NCI-H2196 treated with DMSO at 0.1 percent for 48 hours (cell line): ENCODE data around the gene SSBP3.
A peak's percentile ranks its signal among the peaks of the same experiment; 100 is the strongest.

Experiments
- DNase-seq: peaks from one replicate; lab custom pipeline; 2025; ENCODE audit not compliant: unreplicated experiment; lab: John Stamatoyannopoulos, UW

SSBP3 gene

DNA sequence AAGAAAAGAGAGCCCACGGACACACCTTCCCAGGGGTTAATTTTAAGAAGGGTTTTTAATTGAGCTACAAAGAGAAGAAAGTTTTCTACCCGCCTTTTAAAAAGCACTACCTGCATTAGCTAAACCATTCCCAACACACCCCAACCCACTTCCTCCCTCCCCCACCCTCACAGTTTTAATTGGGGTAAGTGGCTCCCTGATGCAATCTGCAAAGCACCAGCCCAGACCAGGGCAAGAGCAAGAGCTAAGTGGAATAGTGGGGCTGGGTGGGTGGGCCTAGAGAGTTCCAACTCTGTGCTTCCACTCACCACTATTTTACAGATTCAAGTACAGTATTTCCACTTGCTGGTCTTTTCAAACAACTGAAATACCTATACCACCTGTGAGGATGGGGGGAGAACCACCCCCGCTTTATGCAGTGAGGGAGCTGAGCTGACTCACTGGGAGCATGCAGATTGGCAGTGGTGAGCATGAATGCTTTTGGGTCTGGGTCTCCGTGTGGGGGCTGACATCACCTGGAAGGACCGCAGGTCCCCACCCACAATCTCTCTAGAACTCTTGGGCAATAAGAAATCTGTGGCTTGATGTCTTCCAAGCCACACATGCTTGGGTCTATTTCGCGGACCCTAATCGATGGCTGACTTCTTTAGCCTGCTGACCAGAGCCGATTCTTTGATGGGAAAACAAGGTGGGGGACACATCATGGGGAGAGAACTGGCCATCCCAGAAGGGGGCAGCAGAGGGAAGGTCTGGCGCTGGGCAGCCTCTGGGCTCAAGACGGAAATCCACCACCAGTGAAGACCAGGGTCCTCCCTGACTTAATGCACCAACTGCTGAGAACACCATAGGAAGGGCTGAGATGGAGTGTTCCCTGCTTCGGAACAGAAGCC, 95.5 kb downstream of the SSBP3 start:
- DNase-seq, result no peak

DNA sequence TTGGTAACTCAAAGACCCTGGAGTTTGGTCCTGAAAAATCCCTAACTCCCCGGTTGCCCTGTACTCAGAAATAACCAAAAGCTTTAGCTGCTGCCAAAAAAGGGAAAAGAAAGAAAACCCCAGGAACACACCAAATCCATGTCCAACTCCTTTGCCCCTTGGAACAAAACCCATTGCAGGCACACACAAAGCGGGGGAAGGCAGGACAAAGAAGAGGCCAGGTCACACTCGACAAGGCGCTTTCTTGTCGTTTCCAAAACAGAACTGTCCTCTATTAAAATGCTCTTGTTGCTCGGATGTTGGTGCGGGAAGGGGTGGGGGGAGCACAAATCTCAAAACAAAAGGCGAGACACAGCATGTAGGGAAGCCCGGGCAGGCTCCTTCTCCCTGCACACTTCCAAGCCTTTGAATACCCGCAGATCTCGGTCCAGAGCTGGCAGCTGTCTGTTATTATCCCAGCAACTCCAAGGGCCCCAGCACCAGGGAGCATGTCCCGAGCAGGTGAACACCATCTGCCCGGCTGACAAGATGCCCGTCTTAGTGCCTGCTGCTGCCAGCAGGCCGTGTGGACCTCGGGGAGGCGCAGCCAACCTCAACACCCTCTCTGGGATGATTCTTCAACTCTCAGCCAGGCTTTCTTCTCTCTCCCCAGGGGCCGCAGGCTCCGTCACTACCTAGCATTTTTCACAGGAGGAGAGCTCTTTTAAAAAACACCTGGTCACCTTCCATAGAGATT, 96.4 kb downstream of the SSBP3 start:
- DNase-seq, result no peak

DNA sequence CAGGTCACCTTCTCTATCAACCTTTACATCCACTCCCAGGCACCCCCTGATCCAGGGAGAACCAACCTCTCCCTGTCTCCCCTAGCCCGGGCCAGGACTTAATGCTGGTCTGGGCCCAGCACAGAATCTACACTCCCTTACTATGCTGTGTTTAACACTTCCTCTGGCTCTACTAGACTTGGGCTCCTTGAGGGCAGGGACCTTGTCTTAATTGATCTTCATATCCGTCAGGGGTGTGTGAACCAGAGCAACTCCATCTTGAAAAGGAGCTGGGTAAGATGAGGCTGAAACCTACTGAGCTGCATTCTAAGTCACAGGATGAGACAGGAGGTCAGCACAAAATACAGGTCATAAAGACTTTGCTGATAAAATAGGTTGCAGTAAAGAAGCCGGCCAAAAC, 98.9 kb downstream of the SSBP3 start:
- DNase-seq, result no peak

DNA sequence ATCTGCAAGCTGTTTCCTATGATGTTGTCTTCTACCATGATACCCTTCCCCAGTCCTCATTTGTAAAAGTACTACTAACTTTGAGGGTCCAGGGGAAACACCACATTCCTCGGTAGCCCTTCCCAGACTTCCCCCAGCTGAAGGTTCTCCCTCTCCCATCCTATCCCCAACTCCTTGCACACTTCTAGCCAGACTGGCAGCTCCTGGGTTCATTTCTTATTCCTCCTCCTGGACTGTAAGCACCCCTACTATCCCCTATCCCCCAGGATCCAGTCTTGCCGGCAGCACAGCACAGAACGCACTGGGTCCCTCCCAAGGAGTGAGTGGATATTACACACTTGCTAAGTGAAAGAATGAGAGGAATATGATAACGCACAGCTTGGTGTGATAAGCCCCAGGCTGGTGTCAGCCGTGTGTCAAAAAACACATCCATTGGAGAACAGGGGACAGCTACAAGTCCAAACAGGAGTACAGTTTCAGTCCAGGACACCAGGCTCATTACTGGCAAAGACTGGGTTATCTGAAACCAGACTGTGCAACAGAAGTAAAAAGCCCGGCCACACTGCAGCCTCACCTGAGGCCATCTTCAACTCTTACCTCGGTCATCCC, 100.2 kb downstream of the SSBP3 start:
- no peak for DNase-seq

DNA sequence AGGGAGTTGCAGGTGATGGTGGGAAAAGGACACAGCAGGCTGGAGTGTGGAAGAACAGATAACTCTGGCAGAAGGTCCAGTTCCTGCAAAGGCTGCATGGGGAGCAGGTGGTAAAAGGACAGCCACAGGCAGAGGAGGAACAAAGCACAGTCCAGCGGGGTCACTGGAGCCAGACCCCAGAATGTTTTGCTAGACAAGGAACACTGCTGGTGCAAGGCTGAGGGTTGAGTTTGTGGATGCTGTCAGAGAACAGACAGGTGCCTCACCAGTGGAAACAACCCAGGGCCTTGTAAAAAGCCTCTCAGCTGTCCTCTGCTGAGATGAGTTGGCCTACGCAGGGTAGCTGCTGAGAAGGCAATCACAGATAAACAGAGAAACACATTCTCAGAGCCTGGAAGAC, 101.7 kb downstream of the SSBP3 start:
- DNase-seq, result no peak

DNA sequence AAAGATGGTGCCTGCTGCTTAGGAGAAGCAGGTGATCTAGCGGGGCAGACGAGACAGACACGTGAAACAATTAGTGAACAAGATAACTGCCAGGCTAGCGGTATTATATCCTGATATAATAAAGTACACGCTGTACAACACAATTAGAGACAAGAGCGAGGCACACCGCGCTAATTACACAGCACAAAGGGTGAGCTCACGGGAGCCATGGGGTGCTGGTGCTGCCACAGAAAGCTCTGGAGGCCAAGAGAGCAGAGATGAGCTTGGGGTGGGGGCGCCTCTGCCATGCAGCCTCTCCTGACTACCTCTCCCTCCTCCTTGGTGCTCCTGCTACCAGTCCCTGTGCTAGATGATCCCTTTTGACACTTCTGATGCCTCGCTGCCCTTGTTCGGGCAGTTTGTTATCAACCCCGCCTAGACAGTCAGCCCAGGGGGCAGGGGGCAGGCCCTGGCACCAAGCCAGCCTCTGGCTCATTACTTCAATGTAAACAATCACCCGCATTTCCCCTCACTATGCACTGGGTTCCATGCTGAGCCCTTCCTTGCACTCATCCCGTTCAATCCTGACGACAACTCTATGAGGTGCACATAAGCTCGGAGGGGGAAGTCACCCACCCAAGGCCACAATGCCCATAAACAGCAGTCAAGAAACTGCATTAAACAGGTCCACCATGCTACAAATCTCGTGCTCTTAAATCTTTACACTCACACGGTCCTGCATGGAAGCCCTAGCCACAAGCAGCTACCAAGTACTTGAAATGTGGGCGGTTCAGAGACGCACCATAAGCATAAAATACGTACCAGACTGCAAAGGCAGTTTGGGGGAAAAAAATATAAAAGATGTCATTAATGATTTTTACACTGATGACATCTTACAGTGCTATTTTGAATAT, 103.0 kb downstream of the SSBP3 start:
- DNase-seq, result no peak

DNA sequence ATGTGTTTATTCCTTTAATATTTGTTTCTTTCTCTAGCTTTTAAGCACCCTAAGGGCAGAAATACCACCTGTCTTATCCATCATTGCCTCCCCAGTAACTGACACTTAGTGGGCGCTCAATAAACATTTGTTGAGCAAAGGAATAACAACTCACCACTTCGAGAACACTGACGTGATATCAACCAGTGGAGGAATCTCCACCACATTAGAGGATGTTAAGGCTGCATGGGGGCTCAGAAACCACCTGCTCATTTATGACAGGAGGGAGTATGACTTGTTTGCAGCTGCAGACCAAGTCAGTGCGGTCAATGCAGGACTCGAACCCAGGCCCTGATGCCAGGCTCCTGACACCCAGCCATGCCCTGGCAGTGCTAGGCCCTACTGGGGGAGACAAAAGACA, 103.6 kb downstream of the SSBP3 start:
- no peak for DNase-seq

DNA sequence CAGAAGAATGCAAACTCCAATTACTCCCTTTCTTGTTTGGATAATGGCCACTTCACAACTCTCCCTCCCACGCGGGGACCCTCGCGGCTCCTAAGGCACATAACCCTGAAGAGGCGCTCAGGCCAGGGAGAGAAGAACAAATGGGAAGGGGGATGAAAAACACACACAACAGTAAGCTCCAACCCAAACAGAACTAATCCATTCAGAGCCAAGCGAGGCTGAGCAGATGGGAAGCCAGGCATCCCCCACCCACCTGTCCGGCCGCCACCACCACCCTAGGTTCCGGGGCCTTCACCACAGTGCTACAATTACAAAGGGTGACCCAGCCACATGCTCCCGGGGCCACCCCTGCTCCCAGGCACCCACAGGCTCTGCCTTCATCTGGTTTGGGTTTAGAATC, 104.7 kb downstream of the SSBP3 start:
- no peak for DNase-seq

DNA sequence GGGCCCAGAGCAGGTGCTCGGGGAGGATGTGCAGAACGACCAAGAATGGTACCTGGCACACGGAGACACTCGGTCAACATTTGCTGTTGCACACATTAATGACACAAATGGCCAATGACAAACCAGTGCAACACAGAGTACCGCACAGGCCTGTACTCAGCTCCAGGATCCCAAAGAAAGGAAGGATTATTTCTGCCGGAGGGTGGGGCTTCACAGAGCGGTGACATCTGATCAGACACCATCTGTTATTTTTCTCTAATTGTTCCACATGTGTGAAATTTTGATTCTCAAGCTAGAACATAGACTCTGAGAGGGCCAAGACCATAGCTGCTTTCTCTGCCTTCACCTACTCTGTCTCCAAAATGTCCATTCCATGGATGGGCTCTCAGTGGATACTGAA, 105.8 kb downstream of the SSBP3 start:
- no peak for DNase-seq

DNA sequence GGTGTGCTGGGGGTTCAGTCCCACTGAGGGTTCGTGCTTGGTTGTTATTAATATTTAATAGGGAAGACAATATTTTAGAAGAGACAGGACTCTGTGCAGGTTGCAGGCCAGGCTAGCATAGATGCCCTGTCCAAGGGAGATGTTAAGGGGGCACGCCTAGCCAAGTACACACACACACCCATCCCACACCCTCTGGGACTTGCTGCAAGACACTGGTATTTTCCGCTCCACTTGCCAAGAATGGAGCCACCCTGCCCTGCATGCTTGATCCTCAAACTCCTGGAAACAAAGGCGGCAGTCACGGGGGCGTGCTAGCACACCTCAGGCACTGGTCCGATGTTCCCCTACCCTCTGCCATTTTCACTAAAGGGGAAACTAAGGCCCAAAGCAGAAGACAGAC, 107.2 kb downstream of the SSBP3 start:
- DNase-seq, result no peak

DNA sequence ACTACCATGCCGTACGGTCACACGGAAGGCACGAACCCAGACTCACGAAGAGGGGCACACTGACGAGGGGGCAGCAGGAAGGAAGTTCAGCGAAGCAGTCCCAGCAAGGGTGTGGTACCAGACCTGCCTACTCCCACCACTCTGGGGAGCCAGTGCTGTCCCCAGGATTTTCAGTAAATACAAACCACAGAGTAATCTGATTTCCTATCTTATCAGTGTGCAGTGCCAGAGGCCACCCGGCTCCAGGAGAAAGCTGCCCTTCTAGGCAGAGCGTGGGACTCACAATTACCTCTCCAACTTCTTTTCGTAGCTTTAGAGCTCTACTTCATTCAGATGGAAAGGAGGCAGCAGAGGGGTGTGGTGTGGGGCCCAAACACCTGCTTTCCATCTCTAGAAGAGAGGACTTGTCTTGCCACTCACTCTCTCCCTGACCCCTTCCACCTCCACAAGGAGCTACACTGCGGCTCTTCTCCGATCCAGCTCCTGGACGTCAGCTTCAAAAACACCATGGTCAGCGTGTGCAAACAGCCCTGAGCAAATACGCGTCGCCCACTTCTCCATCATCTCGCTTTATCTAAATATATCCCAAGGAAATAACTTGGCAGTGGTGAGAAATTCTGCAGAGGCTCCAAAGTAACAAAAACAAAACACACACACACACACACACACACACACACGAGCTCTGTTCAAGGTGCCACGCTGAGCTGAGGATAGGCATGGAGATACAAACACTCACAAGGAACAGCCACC, 107.7 kb downstream of the SSBP3 start:
- DNase-seq, result no peak

DNA sequence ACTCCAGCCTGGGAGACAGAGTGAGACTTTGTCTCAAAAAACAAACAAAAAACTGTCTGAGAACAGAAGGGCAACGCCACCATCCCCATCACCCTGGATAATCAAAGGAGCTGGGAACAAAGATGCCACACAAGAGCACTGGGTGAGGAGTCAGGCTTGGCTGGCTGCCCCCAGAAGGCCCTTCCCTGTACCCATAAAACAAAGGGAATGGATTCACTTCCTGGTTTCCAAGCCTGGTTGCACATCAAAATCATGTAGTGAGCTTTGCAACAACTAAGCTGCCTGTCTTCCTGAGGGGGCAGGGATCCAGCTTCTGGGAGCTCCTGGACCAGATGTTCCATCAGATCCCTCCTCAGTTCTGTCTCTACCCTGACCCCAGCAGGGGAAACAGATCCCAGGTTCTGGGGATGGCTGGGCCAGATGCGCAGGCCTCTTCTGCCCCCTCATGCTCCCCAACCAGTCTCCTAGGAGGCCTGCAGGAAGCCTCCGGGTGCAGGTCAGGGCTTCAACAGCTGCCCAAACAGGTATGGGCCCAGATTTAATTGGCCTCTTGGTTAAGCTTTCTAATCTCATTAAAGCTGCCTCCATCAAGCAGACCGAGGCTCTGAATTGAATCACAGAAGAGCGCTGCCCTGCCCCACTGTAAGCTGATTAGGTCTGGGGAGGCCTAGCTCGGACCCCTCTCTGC, 108.5 kb downstream of the SSBP3 start:
- DNase-seq, result peak; percentile 19

DNA sequence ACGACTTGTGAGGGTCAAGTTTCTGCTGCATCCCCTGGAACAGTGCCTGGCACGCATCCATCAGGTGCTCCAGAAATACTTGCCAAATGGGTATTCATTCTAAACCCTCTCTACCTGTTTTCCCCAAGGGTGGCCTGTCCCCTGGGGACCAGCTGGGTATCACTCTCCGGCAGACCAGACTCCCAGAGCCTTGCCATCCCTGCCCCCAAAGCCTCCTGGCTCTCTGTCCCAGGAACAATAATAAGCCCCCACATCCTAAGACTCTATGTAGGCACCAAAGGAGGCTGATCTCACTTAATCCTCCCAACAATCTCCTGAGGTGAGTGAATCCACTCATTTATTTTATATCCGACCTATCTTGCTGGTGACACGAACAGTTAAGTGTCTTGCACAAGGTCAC, 109.5 kb downstream of the SSBP3 start:
- no peak for DNase-seq

DNA sequence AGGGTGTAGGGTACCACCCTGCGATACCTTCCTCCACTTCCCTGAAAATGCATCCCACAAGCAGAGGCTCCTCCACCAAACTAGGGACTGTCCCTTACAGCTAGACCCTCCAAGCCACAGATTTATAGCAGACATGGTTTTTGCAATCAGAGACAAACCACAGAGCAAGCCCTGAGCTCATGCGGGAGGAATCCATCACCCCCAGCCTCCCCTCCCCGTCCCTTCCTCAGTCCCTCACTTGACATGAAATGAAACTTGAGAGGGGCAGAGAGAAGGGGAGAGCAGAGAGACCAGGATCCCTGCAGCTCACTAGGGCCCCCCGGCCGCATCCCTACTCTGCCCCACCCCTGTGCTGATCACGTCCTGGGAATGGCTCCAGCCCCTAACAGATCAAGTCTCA, 111.3 kb downstream of the SSBP3 start:
- DNase-seq, result no peak

DNA sequence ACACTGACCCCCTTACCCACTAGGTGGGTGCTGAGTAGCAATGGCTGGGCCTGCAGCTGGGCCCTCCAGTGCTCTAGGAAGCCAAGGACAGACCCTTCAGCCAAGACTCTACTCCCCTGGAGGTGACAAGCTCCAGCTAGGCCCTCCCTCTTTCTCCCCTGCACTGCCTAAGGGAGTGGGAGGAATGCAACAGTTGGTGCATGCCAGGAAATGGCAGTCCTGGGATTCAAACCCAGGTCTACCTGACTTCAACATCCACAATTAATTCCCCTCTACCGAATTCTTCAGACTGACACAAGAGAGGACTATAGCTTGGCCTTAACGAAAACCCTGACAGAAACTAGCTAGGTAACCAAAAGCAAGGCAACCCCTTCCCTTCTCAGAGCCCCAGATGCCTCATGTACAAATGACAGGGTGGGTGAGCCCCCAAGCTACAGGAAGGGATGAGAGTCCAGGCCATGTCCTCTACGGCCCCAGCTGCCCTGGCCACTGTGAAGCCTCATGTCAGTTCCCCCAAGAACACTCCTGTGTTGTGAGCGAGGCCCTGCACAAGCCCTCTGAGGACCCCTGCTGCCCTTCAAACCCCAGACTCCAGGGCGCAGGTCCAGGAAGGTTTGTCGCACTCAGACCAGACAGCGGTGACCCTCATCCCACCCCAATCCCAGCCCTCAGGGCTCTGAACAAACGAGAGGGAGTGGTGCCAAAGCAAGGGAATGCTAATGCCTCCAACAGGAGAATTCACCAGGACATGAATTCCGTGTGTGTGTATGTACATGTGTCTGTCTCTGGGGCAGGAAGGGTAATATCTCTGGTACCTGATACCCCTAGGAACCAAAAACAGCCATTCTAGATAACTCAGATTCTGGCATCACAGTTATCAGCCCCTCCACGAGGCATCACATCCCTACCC, 113.9 kb downstream of the SSBP3 start:
- DNase-seq, result no peak

DNA sequence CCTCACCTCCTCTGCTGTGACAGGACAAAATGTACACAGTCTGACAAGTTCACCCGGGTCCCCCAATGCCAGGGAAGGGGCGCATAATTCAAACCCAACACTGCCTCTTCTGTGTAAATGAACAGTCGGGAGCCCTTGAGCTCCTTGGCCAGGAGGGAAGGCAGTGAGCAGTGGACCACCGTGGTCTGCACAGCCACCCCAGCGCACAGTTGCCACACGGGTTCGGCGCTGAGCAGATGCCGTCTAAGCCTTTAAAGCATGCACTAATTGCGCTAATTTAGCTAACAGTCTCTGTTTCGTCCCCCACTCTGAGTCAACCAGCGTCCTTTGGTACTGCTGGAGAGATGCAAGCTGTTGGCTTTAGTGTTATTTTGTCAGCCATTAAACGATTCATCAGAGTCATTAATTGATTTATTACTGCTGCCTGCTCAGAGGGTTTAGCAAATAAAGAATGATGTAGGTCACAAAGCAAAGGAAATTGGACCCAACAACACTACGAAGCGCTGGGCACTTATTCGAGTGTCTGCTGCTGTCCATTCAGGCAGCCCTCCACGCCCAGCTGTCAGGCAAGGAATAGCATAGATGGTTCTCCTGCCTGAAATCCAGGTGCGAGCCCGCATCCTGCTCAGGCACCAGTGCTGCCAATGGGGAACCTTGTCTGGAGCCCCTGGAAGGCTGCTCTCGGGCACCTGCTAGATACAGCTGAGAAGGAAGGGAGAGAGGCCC, 114.8 kb downstream of the SSBP3 start:
- DNase-seq, result no peak

DNA sequence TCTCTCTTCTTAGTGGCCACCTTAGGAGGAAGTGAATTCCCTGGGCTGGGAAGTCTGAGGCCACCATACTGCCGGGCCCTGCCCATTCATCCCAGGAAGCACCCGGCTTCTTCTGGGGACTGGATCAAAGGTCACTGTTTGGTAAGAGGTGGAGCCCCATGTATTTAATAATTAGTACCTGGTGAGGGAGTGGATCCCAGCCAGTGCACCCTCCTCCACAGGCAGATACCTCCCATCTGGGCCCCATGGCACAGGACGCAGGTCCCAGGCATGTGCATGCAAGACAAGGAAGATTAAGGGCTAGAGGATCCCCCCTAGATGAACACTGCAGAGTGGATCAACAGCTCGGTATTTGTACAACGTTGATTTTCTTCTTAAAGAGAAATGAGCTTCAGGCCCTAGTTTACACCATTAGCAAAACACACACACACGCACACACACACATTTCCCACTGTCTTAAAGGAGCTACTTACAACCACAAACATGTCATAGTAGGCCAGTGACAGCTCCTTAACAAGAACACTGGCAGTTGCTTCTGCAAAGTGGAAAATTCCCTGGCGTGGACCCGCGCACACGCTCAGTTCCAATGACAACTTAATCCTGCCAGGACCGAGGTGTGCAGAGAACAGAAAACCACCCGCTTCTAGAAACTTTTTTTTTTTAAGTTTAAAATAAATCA, 115.5 kb downstream of the SSBP3 start:
- no peak for DNase-seq
